ENCODE data around the gene TENM4. TPM values are rescaled to one million over a fixed set of nuclear protein-coding genes. Genes with fewer than 3 reads are reported as not detected.

Gene TENM4
- total RNA-seq, 2 experiments from 2014 or later = not detected

DNA sequence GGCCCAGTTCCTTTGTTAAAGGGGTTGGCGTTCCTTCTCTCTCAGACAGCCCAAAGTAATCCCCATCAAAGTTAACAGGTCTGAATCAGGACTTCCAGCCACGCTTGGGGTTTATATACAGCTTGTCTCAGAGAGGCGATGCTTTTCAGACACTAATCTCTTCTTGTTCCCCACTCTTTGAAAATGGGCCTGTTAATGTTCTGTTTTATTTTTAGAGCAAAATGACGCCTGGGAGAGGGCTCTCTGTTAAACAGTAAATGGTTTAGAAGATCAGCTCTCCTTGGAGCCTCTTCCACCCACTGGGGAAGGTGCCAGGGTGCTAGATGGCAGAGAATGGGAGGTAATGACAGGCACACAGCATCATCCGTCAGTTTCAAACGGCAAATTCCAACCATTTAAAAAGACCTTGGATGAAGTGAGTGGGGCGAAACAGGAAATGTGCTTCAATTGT, 630.2 kb downstream of the TENM4 start:
- ChIA-PET CTCF (interaction anchor here (1.6 to 4.3 kb wide), 2 partner anchors 12 to 165 kb away, joined by 3 to 19 read pairs; no protein-coding TSS in a partner anchor), POLR2A (no interaction called here)
- H3K9me3 Mint-ChIP-seq = no peaks in the 10 kb centered on the region
- no peak for DNase-seq
- H3K27me3 Mint-ChIP-seq = peaks cover 2% of the 10 kb centered on the region
- no peak for ATAC-seq
- no peaks in the 10 kb centered on the region for H3K36me3 Mint-ChIP-seq (ENCODE audit: low read depth)
- H3K4me1 Mint-ChIP-seq (ENCODE audit: low read depth) = no peaks in the 10 kb centered on the region
- TF ChIP-seq CTCF (IDR thresholded peaks at IDR 0.05) = no peak
- H3K27ac Mint-ChIP-seq = no peak overlapping the region
- H3K4me3 Mint-ChIP-seq = no peak overlapping the region
- intact Hi-C loops (cut with micrococcal nuclease) = no loop called here

- ATAC-seq (no peak), DNase-seq (no peak)
- Mint-ChIP-seq H3K4me3 (no peak overlapping the region), H3K4me1 (ENCODE audit: low read depth) (no peaks in the 10 kb centered on the region), H3K36me3 (ENCODE audit: low read depth) (no peaks in the 10 kb centered on the region), H3K27ac (no peak overlapping the region), H3K27me3 (no peaks in the 10 kb centered on the region), H3K9me3 (no peaks in the 10 kb centered on the region)
- ChIA-PET CTCF (interaction anchor here (1.6 to 4.3 kb wide), 2 partner anchors 11 to 165 kb away, joined by 3 to 19 read pairs; no protein-coding TSS in a partner anchor), POLR2A (no interaction called here)
- TF ChIP-seq CTCF (IDR thresholded peaks at IDR 0.05) = no peak
- intact Hi-C loops (cut with micrococcal nuclease) = no loop called here
Measured at GRCh38 chr11:78809931-78810541, 630.8 kb downstream of the TENM4 start.

DNA sequence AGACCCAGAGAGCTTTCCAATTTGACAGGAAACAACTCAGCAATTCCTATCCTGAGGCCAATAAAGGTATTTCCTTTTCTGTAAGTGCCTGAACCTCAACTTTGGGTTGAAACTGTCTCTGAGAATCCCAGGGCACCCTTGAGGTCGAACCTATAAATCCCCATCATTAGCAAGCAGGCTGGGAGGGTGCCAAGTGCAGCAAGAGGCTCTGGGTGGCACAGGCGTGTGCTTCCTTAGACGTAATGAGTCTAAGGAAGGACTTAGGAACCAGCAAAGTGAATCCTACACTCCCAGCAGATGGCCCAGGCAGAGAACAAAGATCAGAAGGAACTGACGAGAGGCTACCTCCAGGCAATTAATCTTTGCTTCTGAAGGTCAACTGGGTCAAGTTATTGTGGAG, 631.9 kb downstream of the TENM4 start:
- ATAC-seq (no peak), DNase-seq (no peak)
- no peak for TF ChIP-seq CTCF (IDR thresholded peaks at IDR 0.05)
- H3K4me1 Mint-ChIP-seq (ENCODE audit: low read depth) = no peaks in the 10 kb centered on the region
- H3K36me3 Mint-ChIP-seq (ENCODE audit: low read depth) = no peaks in the 10 kb centered on the region
- POLR2A ChIA-PET = interaction anchor here (0.6 kb wide), 1 partner anchor 35 kb away, joined by 3 read pairs; no protein-coding TSS in a partner anchor
- no peak overlapping the region for H3K4me3 Mint-ChIP-seq
- no peaks in the 10 kb centered on the region for H3K27me3 Mint-ChIP-seq
- CTCF ChIA-PET = interaction anchor here (4.3 kb wide), 1 partner anchor 10 kb away, joined by 19 read pairs; no protein-coding TSS in a partner anchor
- H3K9me3 Mint-ChIP-seq = no peaks in the 10 kb centered on the region
- intact Hi-C loops (cut with micrococcal nuclease) = no loop called here
- no peak overlapping the region for H3K27ac Mint-ChIP-seq

- TF ChIP-seq CTCF (IDR thresholded peaks at IDR 0.05) = no peak
- ChIA-PET CTCF (interaction anchor here (4.3 kb wide), 1 partner anchor 9 kb away, joined by 19 read pairs; no protein-coding TSS in a partner anchor), POLR2A (no interaction called here)
- H3K36me3 Mint-ChIP-seq (ENCODE audit: low read depth) = no peaks in the 10 kb centered on the region
- no peak overlapping the region for H3K4me3 Mint-ChIP-seq
- H3K9me3 Mint-ChIP-seq = no peaks in the 10 kb centered on the region
- DNase-seq = no peak
- intact Hi-C loops (cut with micrococcal nuclease) = no loop called here
- H3K27me3 Mint-ChIP-seq = no peaks in the 10 kb centered on the region
- no peaks in the 10 kb centered on the region for H3K4me1 Mint-ChIP-seq (ENCODE audit: low read depth)
- ATAC-seq = no peak
- H3K27ac Mint-ChIP-seq = no peak overlapping the region
Measured at GRCh38 chr11:78807351-78807750, 633.5 kb downstream of the TENM4 start.

DNA sequence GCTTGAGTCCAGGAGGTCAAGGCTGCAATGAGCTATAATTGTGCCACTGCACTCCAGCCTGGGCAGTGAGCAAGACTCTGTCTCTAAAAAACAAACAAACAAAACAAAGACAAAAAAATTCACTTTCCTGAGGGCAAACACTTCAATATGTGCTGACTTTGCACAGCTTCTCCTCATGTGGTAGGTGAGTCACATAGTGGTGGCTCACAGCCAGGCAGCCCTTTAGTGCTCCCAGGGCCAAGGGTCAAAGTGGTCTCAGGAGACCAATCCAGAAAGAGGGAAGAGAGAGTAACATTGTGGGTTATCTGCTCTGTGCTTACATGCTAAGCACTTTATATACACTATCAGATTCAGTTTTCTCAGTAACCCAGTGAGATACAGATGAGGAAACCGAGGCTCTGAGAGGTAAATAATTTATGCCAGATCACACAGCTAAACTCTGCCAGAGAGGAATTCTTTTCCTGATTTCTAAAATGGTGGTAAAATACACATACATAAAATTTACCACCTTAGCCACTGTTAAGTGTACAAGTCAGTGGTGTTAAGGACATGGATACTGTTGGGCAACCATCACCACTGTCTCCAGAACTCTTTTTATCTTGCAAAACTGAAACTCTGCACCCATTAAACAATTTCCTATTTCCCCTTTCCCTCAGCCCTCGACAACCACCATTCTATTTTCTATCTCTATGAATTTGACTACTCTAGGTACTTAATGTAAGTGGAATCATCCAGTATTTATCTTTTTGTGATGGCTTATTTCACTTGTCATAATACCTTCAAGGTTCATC, 634.4 kb downstream of the TENM4 start:
- H3K27me3 Mint-ChIP-seq = no peaks in the 10 kb centered on the region
- no peak for DNase-seq
- ATAC-seq = no peak
- ChIA-PET POLR2A (no interaction called here), CTCF (no interaction called here)
- H3K4me1 Mint-ChIP-seq (ENCODE audit: low read depth) = no peaks in the 10 kb centered on the region
- no peaks in the 10 kb centered on the region for H3K36me3 Mint-ChIP-seq (ENCODE audit: low read depth)
- H3K27ac Mint-ChIP-seq = no peak overlapping the region
- no peak for TF ChIP-seq CTCF (IDR thresholded peaks at IDR 0.05)
- H3K9me3 Mint-ChIP-seq = no peaks in the 10 kb centered on the region
- intact Hi-C loops (cut with micrococcal nuclease) = no loop called here
- no peak overlapping the region for H3K4me3 Mint-ChIP-seq

All from activated CD8-positive, alpha-beta T cell treated with anti-CD3 and anti-CD28 coated beads for 36 hours (primary cell).